Ramos (cell line): ENCODE results near the gene COPB1.

Source experiments
- in situ Hi-C: fragments of 300-500 bp; cut with MboI; formaldehyde crosslinking; loops from one replicate; pipeline ENCODE4 v1.14.3; 2022; ENCODE audit warnings: low sequenced_read_pairs; ENCODE audit not compliant: unreplicated experiment

The COPB1 gene

GRCh38 chr11:14444441-14445189 is 55.0 kb downstream of the COPB1 start:
- in situ Hi-C loops = loop anchor here (10.0 kb wide), 1 partner anchor 140 kb away; no protein-coding TSS in a partner anchor

DNA sequence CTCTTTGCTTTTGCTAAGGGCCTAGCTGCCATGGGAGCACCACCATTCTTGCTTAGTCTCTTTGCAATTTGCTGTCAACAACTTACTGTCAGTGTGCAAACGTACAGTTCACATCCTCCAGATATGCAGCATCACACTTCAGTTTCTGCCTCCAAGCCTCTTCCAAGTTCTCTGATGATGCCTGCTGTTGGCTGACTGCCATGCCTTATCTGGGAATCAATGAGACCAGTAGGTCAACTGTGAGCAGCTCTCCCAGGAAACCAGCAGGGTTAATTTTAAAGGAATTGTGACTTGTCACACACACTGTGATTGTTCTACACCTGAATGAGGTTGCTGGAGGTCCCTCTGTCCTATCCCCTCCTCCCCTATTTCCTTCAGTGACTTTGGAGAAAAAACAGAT is 56.0 kb downstream of the COPB1 start:
- in situ Hi-C loops = loop anchor here (10.0 kb wide), 1 partner anchor 139 kb away; no protein-coding TSS in a partner anchor

DNA sequence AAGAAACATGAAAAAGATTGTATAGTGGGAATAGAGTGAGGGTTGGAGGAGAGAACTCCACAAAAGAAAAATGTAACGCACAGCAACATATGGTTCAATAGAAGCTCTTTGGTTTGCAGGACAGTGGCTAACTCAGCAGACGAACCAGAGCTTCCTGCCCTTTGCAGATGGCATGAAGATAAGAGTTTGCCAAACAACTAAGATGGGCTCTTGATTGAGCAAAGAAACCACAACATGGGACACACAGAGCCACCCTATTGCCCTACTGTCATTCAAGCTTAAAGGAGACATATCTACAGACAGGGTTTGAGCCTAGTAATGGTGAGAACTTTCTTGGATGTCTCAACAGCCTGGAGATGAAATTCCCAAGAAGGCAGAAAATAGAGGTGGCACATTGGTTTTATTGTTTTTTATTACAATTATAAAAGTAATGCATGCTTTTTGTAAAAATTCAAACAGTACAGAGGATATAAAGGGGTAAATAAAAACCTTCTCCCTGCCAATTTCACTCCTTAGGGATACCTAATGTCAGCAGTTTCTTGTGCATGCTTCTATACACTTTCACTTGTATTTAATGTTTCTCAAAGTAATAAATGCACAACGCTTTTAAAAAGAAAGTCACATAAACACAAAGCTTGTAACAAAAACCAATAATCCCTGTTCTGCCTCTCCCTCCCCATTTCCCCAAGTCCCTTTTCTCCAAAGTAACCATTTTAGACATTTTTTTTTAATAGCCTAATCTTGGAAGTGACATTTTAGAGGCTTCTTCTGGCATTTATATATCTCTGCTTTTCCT is 63.7 kb downstream of the COPB1 start:
- in situ Hi-C loops = no loop called here

DNA sequence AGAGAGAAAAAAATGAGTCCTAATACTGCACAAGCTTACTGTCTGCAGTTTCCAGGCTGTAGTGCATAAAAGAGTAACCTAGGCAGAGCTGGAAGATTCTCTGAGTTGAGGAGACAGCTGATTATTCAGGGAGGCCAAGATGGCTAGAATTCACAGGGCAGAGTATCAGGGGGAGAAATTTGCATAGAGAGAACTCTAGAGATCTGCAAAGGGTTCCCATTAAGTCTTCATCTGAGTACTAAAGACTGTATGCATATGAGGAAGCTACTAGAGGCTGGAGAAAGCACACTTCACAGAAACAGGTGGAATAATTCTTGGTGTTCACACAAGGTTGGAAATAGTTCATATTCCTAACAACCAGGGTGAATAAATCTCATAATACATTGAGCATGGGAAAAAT is 74.0 kb downstream of the COPB1 start:
- in situ Hi-C loops = no loop called here

- in situ Hi-C loops = no loop called here
Measured at GRCh38 chr11:14424096-14424495, 75.5 kb downstream of the COPB1 start.

DNA sequence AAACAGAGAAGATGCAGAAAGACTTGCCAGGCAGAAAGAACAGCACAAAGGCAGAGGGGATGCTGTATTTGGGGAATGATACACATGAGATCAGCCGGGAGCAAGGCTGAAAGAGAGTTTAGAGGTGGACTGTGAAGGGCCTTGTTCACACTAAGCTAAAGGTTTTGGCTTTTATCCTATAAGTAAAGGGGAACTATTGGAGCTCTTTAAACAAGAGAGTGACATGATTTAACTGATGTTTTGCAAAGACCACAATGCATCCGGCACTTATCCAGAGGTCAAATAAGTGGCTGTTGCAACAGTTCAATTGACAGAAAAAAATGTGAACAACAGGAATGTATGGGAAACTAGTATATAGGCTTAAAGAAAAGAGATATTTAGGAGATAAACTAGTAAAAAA is 76.0 kb downstream of the COPB1 start:
- in situ Hi-C loops = no loop called here

DNA sequence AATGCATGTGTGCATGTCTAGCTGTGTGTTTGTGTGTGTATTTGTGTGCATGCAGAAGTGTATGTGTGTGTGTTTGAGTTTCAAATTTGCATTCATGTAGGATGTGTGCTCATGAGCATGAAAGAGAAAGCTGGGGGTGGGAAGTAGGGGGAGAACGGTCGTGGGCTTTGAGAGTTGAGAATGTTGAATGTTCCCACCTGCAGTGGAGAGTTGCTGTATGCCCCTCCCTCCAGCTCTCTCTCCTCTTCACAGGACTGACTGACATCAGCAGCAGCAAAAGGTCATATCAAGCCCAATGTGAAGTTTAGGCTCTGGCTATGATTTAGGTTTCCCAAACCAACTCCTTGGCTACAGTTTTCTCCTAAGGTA is 76.8 kb downstream of the COPB1 start:
- in situ Hi-C loops = no loop called here

DNA sequence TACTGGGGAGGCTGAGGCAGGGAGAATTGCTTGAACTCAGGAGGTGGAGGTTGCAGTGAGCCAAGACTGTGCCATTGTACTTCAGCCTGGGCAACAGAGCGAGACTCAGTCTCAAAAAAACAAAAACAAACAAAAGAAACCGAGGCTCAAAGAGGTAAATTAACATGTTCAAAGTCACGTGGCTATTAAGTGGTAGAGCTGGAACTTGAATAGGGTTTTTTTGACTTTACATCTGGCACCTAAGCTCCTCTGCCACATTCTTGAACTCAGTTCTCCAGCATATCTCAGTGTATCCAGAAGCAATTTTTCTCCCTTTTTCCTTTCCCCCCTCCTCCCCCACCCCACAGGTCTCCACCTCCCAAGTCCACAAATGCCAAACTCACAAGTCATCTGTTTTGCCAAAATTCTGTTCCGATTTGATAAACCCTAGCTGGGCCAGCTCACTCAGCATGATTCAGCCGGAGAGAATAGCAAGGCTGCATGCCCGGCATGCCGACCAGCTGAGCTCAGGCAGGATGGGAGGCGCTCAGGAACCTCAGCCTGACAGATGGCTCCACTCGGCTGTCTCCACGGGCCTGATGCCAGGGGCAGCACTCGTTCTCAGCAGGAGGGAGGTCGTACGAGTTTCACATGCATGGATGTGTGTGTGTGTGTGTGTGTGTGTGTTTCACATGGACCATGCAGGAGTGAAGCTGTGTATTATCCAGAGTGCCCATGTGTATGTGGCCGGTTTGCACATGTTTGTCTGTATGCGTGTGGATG is 77.4 kb downstream of the COPB1 start:
- in situ Hi-C loops = no loop called here

- in situ Hi-C loops = no loop called here
Measured at GRCh38 chr11:14420223-14420622, 79.4 kb downstream of the COPB1 start.

GRCh38 chr11:14418801-14419417 is 80.7 kb downstream of the COPB1 start:
- in situ Hi-C loops = no loop called here

- in situ Hi-C loops = no loop called here
Measured at GRCh38 chr11:14417617-14418374, 81.8 kb downstream of the COPB1 start.

DNA sequence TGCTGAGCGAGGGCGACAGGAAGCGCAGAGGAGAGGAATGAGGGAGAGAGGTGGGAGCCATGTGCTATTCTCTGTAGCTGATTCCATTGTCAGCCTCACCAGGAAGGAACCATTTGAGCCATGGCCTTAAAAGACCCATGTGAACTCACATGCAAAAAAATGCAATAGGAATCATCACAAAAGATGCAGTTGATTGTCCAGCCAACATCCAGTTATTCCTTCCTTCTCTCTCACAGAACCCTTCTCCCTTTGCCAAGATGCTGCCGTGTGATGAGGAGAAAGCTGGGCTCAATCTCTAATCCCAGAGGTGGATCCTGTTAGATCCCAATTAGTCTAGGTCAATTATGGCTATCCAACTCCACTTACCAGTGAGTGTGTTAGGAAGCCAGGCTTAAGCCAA is 82.4 kb downstream of the COPB1 start:
- in situ Hi-C loops = no loop called here

GRCh38 chr11:14414470-14415461 is 84.8 kb downstream of the COPB1 start:
- in situ Hi-C loops = no loop called here

DNA sequence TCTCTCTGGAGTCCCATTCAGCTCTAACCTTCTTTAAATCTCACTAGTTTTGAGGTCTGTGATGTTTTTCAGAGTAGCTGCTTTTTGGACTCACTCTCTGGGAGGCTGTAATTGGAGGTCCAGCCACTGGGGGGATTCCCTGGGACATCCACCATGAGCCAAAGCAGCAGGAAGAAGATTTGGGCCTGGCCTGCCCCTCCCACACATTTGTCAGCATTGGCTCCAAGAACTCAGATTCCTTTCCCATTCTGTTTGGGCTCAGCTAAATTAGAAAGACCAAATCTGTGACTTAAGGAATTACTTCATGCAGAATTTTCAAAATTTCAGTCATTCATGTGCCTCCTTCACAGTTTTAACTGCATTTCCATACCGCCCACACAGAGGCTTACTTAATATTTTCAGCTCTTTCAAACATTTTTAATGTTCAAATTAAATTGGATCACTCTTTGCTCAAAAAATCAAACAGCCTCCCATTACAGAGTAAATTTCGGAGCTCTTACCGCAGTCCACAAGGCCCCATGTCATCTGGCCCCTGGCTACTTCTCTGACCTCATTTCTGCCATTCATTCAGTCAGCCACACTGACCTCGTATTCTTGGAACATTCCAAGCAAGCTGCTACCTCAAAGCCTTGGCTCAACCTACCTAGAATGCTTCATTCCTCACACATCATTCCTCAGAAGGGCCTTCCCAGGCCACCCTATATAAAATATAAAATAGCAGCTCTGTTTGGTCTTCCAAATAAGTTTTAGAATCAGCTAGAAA is 86.1 kb downstream of the COPB1 start:
- in situ Hi-C loops = no loop called here

GRCh38 chr11:14411818-14412217 is 87.8 kb downstream of the COPB1 start:
- in situ Hi-C loops = no loop called here

GRCh38 chr11:14409891-14410290 is 89.7 kb downstream of the COPB1 start:
- in situ Hi-C loops = no loop called here

GRCh38 chr11:14408612-14409011 is 91.0 kb downstream of the COPB1 start:
- in situ Hi-C loops = no loop called here
